ENCODE data around the gene CDC14B. TPM values are rescaled to one million over a fixed set of nuclear protein-coding genes. Genes with fewer than 3 reads are reported as not detected.

CDC14B gene
- total and polyA plus RNA-seq, 2 donors from 2014 or later: 9.1 to 19.6 TPM

DNA sequence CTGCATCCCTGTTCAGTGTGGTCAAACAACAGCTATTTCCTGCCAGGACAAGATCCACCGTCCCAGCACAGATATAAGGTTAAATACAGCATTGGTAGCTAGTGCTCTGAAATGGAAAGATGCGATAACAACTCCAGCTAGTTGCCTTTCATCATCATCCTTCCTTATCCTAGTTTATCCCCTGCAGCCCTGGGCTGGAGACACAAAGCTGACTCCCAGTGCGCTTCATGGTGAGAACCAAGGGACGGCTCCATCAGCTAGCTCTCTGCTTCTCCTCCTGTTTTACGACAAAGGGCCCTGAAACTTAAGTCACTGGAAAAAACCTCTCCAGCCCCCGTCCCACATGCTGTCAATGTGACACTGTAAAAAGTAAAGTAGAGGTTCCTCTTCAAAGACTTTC lies 37.9 kb downstream of the CDC14B start:
- H3K27ac ChIP-seq (ENCODE audit: low read depth in 2 of 2, low read length in 2 of 2): no peak overlapping the region
- DNase-seq: peak in 2 of 5 donors; percentile 32 to 49

DNA sequence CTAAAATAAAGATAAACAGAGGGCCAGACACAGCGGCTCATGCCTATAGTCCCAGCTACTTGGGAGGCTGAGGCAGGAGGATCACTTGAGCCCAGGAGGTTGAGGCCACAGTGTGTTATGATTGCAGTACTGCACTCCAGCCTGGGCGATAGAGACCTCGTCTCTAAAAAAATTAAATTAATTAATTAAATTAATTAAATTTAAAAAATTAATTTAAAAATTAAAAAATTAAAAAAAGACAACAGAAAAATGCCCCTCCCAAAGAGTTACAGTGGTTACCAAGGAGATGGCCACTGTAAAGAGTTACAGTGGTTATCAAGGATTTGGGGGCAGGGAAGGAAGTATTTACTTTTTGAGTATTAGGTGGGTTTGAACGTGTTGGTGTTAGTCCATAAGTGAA lies 38.3 kb downstream of the CDC14B start:
- Histone ChIP-seq H3K9ac (ENCODE audit: low read length in 3 of 3) (no peak overlapping the region), H3K27ac (ENCODE audit: low read depth in 2 of 2, low read length in 2 of 2) (no peak overlapping the region), H3K9me3 (ENCODE audit: control insufficient read depth in 2 of 3, insufficient read depth in 1 of 3, low read length in 3 of 3) (no peaks in the 10 kb centered on the region), H3K4me3 (ENCODE audit: low read length in 3 of 3) (no peak overlapping the region), H3K36me3 (ENCODE audit: control insufficient read depth in 2 of 3, insufficient read depth in 3 of 3, low read length in 3 of 3) (no peaks in the 10 kb centered on the region), H3K4me1 (ENCODE audit: control insufficient read depth in 2 of 3, insufficient read depth in 2 of 3, low read depth in 1 of 3, low read length in 3 of 3) (peaks cover 0 to 2% (median 0%) of the 10 kb centered on the region in 3 donors), H3K27me3 (ENCODE audit: control insufficient read depth, insufficient read depth, low read length) (no peaks in the 10 kb centered on the region)
- no peak for FAIRE-seq
- DNase-seq: no peak
- TF ChIP-seq CTCF (IDR thresholded peaks at IDR 0.05; ENCODE audit: borderline replicate concordance, extremely low read depth, insufficient read depth): no peak
- intact Hi-C loops (cut with DNase I): no loop called here

More for the DNA sequence above, 37.9 kb downstream of the CDC14B start:
- no peaks in the 10 kb centered on the region for H3K9me3 ChIP-seq (ENCODE audit: control insufficient read depth in 2 of 3, insufficient read depth in 1 of 3, low read length in 3 of 3)
- intact Hi-C loops (cut with DNase I): no loop called here
- no peak for FAIRE-seq
- H3K4me1 ChIP-seq (ENCODE audit: control insufficient read depth in 2 of 3, insufficient read depth in 2 of 3, low read depth in 1 of 3, low read length in 3 of 3): peaks cover 0 to 2% (median 0%) of the 10 kb centered on the region in 3 donors
- TF ChIP-seq CTCF (IDR thresholded peaks at IDR 0.05; ENCODE audit: borderline replicate concordance, extremely low read depth, insufficient read depth): no peak
- H3K27me3 ChIP-seq (ENCODE audit: control insufficient read depth, insufficient read depth, low read length): no peaks in the 10 kb centered on the region
- H3K36me3 ChIP-seq (ENCODE audit: control insufficient read depth in 2 of 3, insufficient read depth in 3 of 3, low read length in 3 of 3): no peaks in the 10 kb centered on the region
- no peak overlapping the region for H3K9ac ChIP-seq (ENCODE audit: low read length in 3 of 3)
- no peak overlapping the region for H3K4me3 ChIP-seq (ENCODE audit: low read length in 3 of 3)

DNA sequence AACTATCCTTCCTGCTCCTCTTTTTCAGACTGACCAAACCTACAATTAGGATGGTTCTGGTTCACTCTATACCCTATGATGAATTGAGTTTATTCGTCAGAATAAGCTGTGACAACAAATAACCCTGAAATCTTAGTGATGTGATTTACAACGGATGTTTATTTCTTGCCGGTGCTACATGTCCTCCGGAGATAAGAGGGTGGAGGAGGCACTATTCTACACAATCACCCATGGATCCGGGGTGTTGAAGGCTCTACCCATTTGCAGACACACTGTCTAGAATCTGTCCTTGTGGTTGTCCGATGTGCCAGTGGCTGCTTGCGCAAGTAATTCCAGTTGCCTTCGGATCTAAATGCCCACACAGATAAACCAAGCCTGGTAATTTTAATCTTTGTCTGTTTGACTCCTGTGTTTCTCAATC lies 44.7 kb downstream of the CDC14B start:
- H3K27ac ChIP-seq (ENCODE audit: low read depth in 2 of 2, low read length in 2 of 2): no peak overlapping the region
- no peaks in the 10 kb centered on the region for H3K4me1 ChIP-seq (ENCODE audit: control insufficient read depth in 2 of 3, insufficient read depth in 2 of 3, low read depth in 1 of 3, low read length in 3 of 3)
- no peak overlapping the region for H3K9ac ChIP-seq (ENCODE audit: low read length in 3 of 3)
- H3K36me3 ChIP-seq (ENCODE audit: control insufficient read depth in 2 of 3, insufficient read depth in 3 of 3, low read length in 3 of 3): no peaks in the 10 kb centered on the region
- no peak for TF ChIP-seq CTCF (IDR thresholded peaks at IDR 0.05; ENCODE audit: borderline replicate concordance, extremely low read depth, insufficient read depth)
- no peak for FAIRE-seq
- no peak overlapping the region for H3K4me3 ChIP-seq (ENCODE audit: low read length in 3 of 3)
- DNase-seq: no peak
- no peaks in the 10 kb centered on the region for H3K9me3 ChIP-seq (ENCODE audit: control insufficient read depth in 2 of 3, insufficient read depth in 1 of 3, low read length in 3 of 3)
- intact Hi-C loops (cut with DNase I): no loop called here
- H3K27me3 ChIP-seq (ENCODE audit: control insufficient read depth, insufficient read depth, low read length): no peaks in the 10 kb centered on the region

GRCh38 chr9:96574455-96574854 lies 45.2 kb downstream of the CDC14B start:
- Histone ChIP-seq H3K27me3 (ENCODE audit: control insufficient read depth, insufficient read depth, low read length) (no peaks in the 10 kb centered on the region), H3K27ac (ENCODE audit: low read depth in 2 of 2, low read length in 2 of 2) (no peak overlapping the region), H3K9ac (ENCODE audit: low read length in 3 of 3) (no peak overlapping the region), H3K4me3 (ENCODE audit: low read length in 3 of 3) (no peak overlapping the region), H3K9me3 (ENCODE audit: control insufficient read depth in 2 of 3, insufficient read depth in 1 of 3, low read length in 3 of 3) (no peaks in the 10 kb centered on the region), H3K36me3 (ENCODE audit: control insufficient read depth in 2 of 3, insufficient read depth in 3 of 3, low read length in 3 of 3) (no peaks in the 10 kb centered on the region), H3K4me1 (ENCODE audit: control insufficient read depth in 2 of 3, insufficient read depth in 2 of 3, low read depth in 1 of 3, low read length in 3 of 3) (no peaks in the 10 kb centered on the region)
- FAIRE-seq (no peak), DNase-seq (no peak)
- TF ChIP-seq CTCF (IDR thresholded peaks at IDR 0.05; ENCODE audit: borderline replicate concordance, extremely low read depth, insufficient read depth): no peak
- intact Hi-C loops (cut with DNase I): no loop called here

Data from kidney (tissue), 14 donors.